GM12878 (cell line): ENCODE measurements around the gene RCOR2. TPM values are rescaled to one million over a fixed set of nuclear protein-coding genes. Genes with fewer than 3 reads are reported as not detected.

ENCODE experiments used
- ATAC-seq: fragments of 200-7000 bp; cut with Tn5 transposase; 3 replicates; pipeline ENCODE4 v1.9.1; 2020; ENCODE audit warnings: mild to moderate bottlenecking, moderate library complexity
- BruUV-seq: library from RNA; stranded (reverse); fragments of 400-500 nt; replicated peaks from 2 replicates; lab custom pipeline; 2021; lab: Mats Ljungman, UMichigan
- CTCF ChIA-PET: fragments of 300-600 bp; sonication (Branson Sonifier 250); formaldehyde crosslinking; extraction: SDS; loops from one replicate; lab custom pipeline; 2021; ENCODE audit warnings: inconsistent platforms; lab: Yijun Ruan, JAX
- POLR2A ChIA-PET: fragments of 350-600 bp; formaldehyde crosslinking; extraction: SDS; loops from one replicate; lab custom pipeline; 2021; ENCODE audit warnings: inconsistent platforms; lab: Charles Lee
- RAD21 ChIA-PET: fragments of 300-600 bp; sonication (Branson Sonifier 250); formaldehyde crosslinking; loops from one replicate; lab custom pipeline; 2023; ENCODE audit warnings: antibody characterized with exemption; ENCODE audit not compliant: unreplicated experiment; lab: Charles Lee
- SMC1A ChIA-PET: fragments of 300-600 bp; sonication (Branson Sonifier 250); formaldehyde crosslinking; loops from one replicate; lab custom pipeline; 2023; ENCODE audit not compliant: unreplicated experiment, uncharacterized antibody; lab: Charles Lee
- DNase-seq: peaks from one replicate; pipeline ENCODE4 v3.0.0-alpha.2; 2011; ENCODE audit warnings: low read depth, low spot score
- FAIRE-seq: peaks from 3 replicates; lab custom pipeline; 2011; peaks lifted over from hg19 to GRCh38; lab: Jason Lieb, UNC
- H2AFZ ChIP-seq: 2 replicates; pipeline ENCODE4 v1.6.0; 2011; ENCODE audit warnings: low read depth, low read length, control low read depth; ENCODE audit not compliant: control insufficient read depth
- H3K27ac ChIP-seq: 2 replicates; pipeline ENCODE4 v1.5.1; 2011; ENCODE audit warnings: control low read depth; ENCODE audit not compliant: control insufficient read depth, insufficient read depth
- H3K27me3 ChIP-seq, 2 experiments: replicated peaks in 1 of 2; 2 replicates each; pipeline versions ENCODE4 v1.6.0 to v1.6.1; 2011; ENCODE audit warnings: low read length in 1 of 2; ENCODE audit not compliant: control insufficient read depth in 2 of 2, insufficient read depth in 2 of 2
- H3K36me3 ChIP-seq, 2 experiments: 2 replicates each; pipeline ENCODE4 v1.5.1; 2011; ENCODE audit warnings: low read length in 1 of 2; ENCODE audit not compliant: control insufficient read depth in 2 of 2, insufficient read depth in 2 of 2
- H3K4me1 ChIP-seq: 2 replicates; pipeline ENCODE4 v1.6.1; 2011; ENCODE audit warnings: mild to moderate bottlenecking, low read length, moderate library complexity, mixed read lengths; ENCODE audit not compliant: control insufficient read depth, insufficient read depth
- H3K4me2 ChIP-seq: 2 replicates; pipeline ENCODE4 v1.6.0; 2011; ENCODE audit warnings: control low read depth; ENCODE audit not compliant: control insufficient read depth, insufficient read depth
- H3K4me3 ChIP-seq: fragments of 200-600 bp; sonication (generic); 2 replicates; pipeline ENCODE4 v1.5.1; 2016
- H3K79me2 ChIP-seq: 2 replicates; pipeline ENCODE4 v1.6.0; 2011; ENCODE audit warnings: low read length; ENCODE audit not compliant: control insufficient read depth, insufficient read depth
- H3K9ac ChIP-seq: 2 replicates; pipeline ENCODE4 v1.8.0; 2011; ENCODE audit warnings: low read length, control low read depth, mixed read lengths; ENCODE audit not compliant: control insufficient read depth, insufficient read depth
- H3K9me3 ChIP-seq: replicated peaks from 3 replicates; pipeline ENCODE4 v1.5.1; 2011; ENCODE audit warnings: mild to moderate bottlenecking, low read length; ENCODE audit not compliant: control insufficient read depth, insufficient read depth
- H4K20me1 ChIP-seq: 2 replicates; pipeline ENCODE4 v1.6.0; 2011; ENCODE audit not compliant: control insufficient read depth, insufficient read depth
- BCL11A ChIP-seq: IDR thresholded peaks from 2 replicates; pipeline ENCODE4 v1.6.1; 2011; ENCODE audit warnings: low read depth, low read length
- CHD4 ChIP-seq: fragments of 200-600 bp; sonication (generic); IDR thresholded peaks from 2 replicates; pipeline ENCODE4 v1.6.1; 2016; ENCODE audit warnings: mild to moderate bottlenecking
- KAT2A ChIP-seq: conservative IDR thresholded peaks from 2 replicates; pipeline ENCODE4 v1.6.1; 2011; ENCODE audit warnings: low read depth, low read length; ENCODE audit not compliant: control insufficient read depth
- RCOR1 ChIP-seq: conservative IDR thresholded peaks from 2 replicates; pipeline ENCODE4 v1.6.1; 2012; ENCODE audit warnings: low read depth, low read length, improper control_type of control experiment
- ZNF384 ChIP-seq: IDR thresholded peaks from 2 replicates; pipeline ENCODE4 v1.6.1; 2012; ENCODE audit warnings: low read depth, mild to moderate bottlenecking, low read length, improper control_type of control experiment, borderline replicate concordance
- WGBS: methylation state at CpG from one replicate; pipeline ENCODE4 v1.1.6; 2016; ENCODE audit warnings: low lambda C conversion rate; ENCODE audit not compliant: insufficient replicate concordance, insufficient coverage; ENCODE audit errors: missing lambda C conversion rate; 5-methylcytosine and 5-hydroxymethylcytosine counted together
- in situ Hi-C: fragments of 300-500 bp; cut with MboI; formaldehyde crosslinking; loops from 9 replicates; pipeline ENCODE4 v1.14.3; 2018; ENCODE audit warnings: mixed read lengths
- intact Hi-C: fragments of 100-400 bp; cut with micrococcal nuclease; formaldehyde crosslinking; loops from one replicate; pipeline ENCODE4 v1.14.2; 2022; ENCODE audit not compliant: unreplicated experiment
- polyA plus RNA-seq, 11 experiments: library from polyadenylated mRNA; depleted of rRNA in 4 of 11; unstranded in 6 of 11; stranded (reverse) in 5 of 11; fragments of >200 nt; fragmentation: Nextera tagmentation in 4 of 11; fragmentation: Illumina TruSeq in 1 of 11; extraction: Ambion mirVana in 4 of 11; extraction: Trizol in 1 of 11; gene quantifications; 1 replicate in 1 of 11; 2 replicates in 10 of 11; pipeline versions ENCODE4 v1.2.1 to v1.2.3, GENCODE V29; 2011 to 2016; ENCODE audit warnings: inconsistent platforms in 2 of 11, missing spikeins in 2 of 11, low read depth in 1 of 11
- total RNA-seq, 4 experiments: library from RNA; depleted of rRNA in 3 of 4; stranded (reverse); fragments of >200 nt in 3 of 4; fragmentation: Illumina TruSeq in 1 of 4; extraction: Trizol in 1 of 4; gene quantifications; 2 replicates each; pipeline versions ENCODE4 v1.2.1 to v1.2.3, GENCODE V29; 2013 to 2021
- TF ChIP-seq, protein P1 (sequence below): fragments of 450-650 bp; formaldehyde crosslinking; IDR thresholded peaks from 2 replicates; pipeline ENCODE4 v1.5.0; 2022; ENCODE audit warnings: mild to moderate bottlenecking, missing genetic modification characterization

The RCOR2 gene
- total and polyA plus RNA-seq, 10 of the 15 experiments (the other 5 are each of a cell fraction or from before 2014, with no cell fraction given), result 0.06 to 0.32 (median 0.17) TPM; not detected in 5

DNA sequence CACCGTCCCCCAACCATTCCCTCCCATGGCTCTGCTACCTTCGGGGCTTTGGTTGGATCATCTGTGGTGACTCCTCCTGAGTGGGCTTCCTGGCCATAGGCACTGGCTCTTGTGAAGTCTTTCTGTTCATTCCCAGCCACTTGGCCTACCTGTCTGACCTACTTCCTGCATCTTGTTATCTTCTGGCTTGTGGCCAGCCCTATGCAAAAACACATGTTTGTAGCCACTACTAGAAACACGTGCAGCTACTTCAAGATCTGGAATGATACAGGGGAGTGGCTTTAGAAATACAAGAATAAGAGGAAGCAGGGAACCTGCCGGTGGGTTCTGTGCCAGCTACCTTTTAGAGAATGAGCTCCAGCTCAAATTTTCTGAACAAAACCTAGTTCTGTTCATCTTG is 20.9 kb downstream of the RCOR2 start:
- Histone ChIP-seq H3K27me3 (no peaks in the 10 kb centered on the region), H3K4me1 (no peaks in the 10 kb centered on the region), H3K4me2 (no peak overlapping the region), H3K27ac (no peak overlapping the region), H3K36me3 (peaks cover 36% of the 10 kb centered on the region in 2 experiments), H3K9ac (no peak overlapping the region), H4K20me1 (no peaks in the 10 kb centered on the region), H3K9me3 (no peaks in the 10 kb centered on the region), H3K4me3 (no peak overlapping the region), H2AFZ (no peak overlapping the region), H3K79me2 (peaks cover 7% of the 10 kb centered on the region)
- no peak for TF ChIP-seq CHD4
- no peak for TF ChIP-seq BCL11A
- TF ChIP-seq KAT2A, result no peak
- TF ChIP-seq ZNF384, result no peak
- TF ChIP-seq, protein P1, sequence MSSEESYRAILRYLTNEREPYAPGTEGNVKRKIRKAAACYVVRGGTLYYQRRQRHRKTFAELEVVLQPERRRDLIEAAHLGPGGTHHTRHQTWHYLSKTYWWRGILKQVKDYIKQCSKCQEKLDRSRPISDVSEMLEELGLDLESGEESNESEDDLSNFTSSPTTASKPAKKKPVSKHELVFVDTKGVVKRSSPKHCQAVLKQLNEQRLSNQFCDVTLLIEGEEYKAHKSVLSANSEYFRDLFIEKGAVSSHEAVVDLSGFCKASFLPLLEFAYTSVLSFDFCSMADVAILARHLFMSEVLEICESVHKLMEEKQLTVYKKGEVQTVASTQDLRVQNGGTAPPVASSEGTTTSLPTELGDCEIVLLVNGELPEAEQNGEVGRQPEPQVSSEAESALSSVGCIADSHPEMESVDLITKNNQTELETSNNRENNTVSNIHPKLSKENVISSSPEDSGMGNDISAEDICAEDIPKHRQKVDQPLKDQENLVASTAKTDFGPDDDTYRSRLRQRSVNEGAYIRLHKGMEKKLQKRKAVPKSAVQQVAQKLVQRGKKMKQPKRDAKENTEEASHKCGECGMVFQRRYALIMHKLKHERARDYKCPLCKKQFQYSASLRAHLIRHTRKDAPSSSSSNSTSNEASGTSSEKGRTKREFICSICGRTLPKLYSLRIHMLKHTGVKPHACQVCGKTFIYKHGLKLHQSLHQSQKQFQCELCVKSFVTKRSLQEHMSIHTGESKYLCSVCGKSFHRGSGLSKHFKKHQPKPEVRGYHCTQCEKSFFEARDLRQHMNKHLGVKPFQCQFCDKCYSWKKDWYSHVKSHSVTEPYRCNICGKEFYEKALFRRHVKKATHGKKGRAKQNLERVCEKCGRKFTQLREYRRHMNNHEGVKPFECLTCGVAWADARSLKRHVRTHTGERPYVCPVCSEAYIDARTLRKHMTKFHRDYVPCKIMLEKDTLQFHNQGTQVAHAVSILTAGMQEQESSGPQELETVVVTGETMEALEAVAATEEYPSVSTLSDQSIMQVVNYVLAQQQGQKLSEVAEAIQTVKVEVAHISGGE (CRISPR knock-in tag), result no peak
- no peak for TF ChIP-seq RCOR1
- FAIRE-seq, result no peak
- ChIA-PET POLR2A (no interaction called here), SMC1A (no interaction called here), RAD21 (no interaction called here), CTCF (interaction anchor here (0.6 to 3.8 kb wide), 4 partner anchors 10 to 252 kb away, joined by 3 to 15 read pairs (median 3); no protein-coding TSS in a partner anchor)
- intact Hi-C loops (no loop called here), in situ Hi-C loops (no loop called here)
- ATAC-seq, result no peak
- BruUV-seq, result no TSS peak
- DNase-seq, result no peak
- WGBS, result 71% methylated on average over 4 of the region's 4 CpGs
